H1 (cell line): ENCODE results near the gene LIN54.

Experiments
- EZH2 ChIP-seq: fragments of 200-600 bp; sonication (generic); IDR thresholded peaks from 2 replicates; pipeline ENCODE4 v1.7.1; 2012; ENCODE audit warnings: low read depth, mild to moderate bottlenecking, moderate library complexity, low read length, inconsistent platforms; ENCODE audit not compliant: severe bottlenecking
- RNF2 ChIP-seq: fragments of 200-900, 300-1000 bp; sonication (generic); IDR thresholded peaks from 2 replicates; pipeline ENCODE4 v1.7.1; 2016; ENCODE audit warnings: borderline replicate concordance, low read depth, mild to moderate bottlenecking, antibody characterized with exemption, low read length; ENCODE audit not compliant: poor library complexity, severe bottlenecking; ENCODE audit errors: missing control alignments
- TAF1 ChIP-seq: IDR thresholded peaks from 2 replicates; pipeline ENCODE4 v1.6.1; 2011; ENCODE audit warnings: mild to moderate bottlenecking, low read depth, low read length
- ZNF274 ChIP-seq: IDR thresholded peaks from 2 replicates; pipeline ENCODE4 v1.7.0; 2012; ENCODE audit warnings: low read length, borderline replicate concordance; ENCODE audit errors: extremely low read depth

GRCh38 chr4:82998898-82999297, 11.7 kb downstream of the LIN54 start:
- TF ChIP-seq EZH2, result no peak
- no peak for TF ChIP-seq RNF2
- no peak for TF ChIP-seq ZNF274
- TF ChIP-seq TAF1, result no peak
